Measurements from ENCODE around the gene GPC5. TPM values are rescaled to one million over a fixed set of nuclear protein-coding genes. Genes with fewer than 3 reads are reported as not detected.

Gene GPC5
- total RNA-seq, 1 experiment from 2014 or later = 0.26 TPM

DNA sequence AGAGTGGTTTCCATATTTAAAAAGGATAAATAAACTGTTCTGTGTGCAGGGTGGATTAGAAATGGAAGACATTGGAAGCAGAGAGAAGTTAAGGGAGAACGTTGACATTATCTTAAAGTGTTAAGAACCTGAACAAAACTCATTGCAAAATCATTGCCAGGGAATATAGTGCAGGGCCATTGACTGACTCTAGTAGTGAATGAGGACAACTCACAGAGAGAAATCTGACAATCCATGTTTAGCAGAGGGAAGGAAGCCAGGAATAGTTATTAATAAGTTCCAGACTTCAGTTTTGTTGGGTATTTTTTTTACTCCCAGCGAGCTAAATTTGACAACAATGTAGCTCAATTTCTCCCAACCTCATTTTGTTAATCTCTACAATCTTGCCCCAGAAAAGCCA is 1273.4 kb downstream of the GPC5 start:
- intact Hi-C loops (cut with micrococcal nuclease; ENCODE audit: unreplicated experiment) (no loop called here), in situ Hi-C loops (cut with HindIII; ENCODE audit: low pct_unique_long_range_greater_than_20kb, low sequenced_read_pairs) (no loop called here)
- no peaks in the 10 kb centered on the region for H3K27me3 ChIP-seq (ENCODE audit: control insufficient read depth, insufficient read depth, low read length)
- no peaks in the 10 kb centered on the region for H3K9me3 ChIP-seq (ENCODE audit: control insufficient read depth, insufficient read depth, low read depth, low read length)
- CTCF ChIA-PET = no interaction called here
- H3K27ac ChIP-seq (ENCODE audit: low read length) = no peak overlapping the region
- BruUV-seq (replicated peaks) = no TSS peak
- POLR2A ChIA-PET = no interaction called here
- no peak for DNase-seq (ENCODE audit: low read depth, low spot score)
- no peaks in the 10 kb centered on the region for H3K4me1 ChIP-seq (ENCODE audit: control insufficient read depth, insufficient read depth, low read length)
- H3K36me3 ChIP-seq (ENCODE audit: control insufficient read depth, insufficient read depth, low read length) = no peaks in the 10 kb centered on the region
- TF ChIP-seq SIN3A (IDR thresholded peaks at IDR 0.05; ENCODE audit: borderline replicate concordance, insufficient read depth, low read depth, low read length) = no peak
- TF ChIP-seq, protein P1, sequence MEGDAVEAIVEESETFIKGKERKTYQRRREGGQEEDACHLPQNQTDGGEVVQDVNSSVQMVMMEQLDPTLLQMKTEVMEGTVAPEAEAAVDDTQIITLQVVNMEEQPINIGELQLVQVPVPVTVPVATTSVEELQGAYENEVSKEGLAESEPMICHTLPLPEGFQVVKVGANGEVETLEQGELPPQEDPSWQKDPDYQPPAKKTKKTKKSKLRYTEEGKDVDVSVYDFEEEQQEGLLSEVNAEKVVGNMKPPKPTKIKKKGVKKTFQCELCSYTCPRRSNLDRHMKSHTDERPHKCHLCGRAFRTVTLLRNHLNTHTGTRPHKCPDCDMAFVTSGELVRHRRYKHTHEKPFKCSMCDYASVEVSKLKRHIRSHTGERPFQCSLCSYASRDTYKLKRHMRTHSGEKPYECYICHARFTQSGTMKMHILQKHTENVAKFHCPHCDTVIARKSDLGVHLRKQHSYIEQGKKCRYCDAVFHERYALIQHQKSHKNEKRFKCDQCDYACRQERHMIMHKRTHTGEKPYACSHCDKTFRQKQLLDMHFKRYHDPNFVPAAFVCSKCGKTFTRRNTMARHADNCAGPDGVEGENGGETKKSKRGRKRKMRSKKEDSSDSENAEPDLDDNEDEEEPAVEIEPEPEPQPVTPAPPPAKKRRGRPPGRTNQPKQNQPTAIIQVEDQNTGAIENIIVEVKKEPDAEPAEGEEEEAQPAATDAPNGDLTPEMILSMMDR (IDR thresholded peaks at IDR 0.05) = no peak
- no peak for TF ChIP-seq POLR2AphosphoS5 (IDR thresholded peaks at IDR 0.05; ENCODE audit: low read depth, low read length)
- TF ChIP-seq, protein P2, sequence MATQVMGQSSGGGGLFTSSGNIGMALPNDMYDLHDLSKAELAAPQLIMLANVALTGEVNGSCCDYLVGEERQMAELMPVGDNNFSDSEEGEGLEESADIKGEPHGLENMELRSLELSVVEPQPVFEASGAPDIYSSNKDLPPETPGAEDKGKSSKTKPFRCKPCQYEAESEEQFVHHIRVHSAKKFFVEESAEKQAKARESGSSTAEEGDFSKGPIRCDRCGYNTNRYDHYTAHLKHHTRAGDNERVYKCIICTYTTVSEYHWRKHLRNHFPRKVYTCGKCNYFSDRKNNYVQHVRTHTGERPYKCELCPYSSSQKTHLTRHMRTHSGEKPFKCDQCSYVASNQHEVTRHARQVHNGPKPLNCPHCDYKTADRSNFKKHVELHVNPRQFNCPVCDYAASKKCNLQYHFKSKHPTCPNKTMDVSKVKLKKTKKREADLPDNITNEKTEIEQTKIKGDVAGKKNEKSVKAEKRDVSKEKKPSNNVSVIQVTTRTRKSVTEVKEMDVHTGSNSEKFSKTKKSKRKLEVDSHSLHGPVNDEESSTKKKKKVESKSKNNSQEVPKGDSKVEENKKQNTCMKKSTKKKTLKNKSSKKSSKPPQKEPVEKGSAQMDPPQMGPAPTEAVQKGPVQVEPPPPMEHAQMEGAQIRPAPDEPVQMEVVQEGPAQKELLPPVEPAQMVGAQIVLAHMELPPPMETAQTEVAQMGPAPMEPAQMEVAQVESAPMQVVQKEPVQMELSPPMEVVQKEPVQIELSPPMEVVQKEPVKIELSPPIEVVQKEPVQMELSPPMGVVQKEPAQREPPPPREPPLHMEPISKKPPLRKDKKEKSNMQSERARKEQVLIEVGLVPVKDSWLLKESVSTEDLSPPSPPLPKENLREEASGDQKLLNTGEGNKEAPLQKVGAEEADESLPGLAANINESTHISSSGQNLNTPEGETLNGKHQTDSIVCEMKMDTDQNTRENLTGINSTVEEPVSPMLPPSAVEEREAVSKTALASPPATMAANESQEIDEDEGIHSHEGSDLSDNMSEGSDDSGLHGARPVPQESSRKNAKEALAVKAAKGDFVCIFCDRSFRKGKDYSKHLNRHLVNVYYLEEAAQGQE (IDR thresholded peaks at IDR 0.05; ENCODE audit: insufficient read depth in 1 of 2, low read depth in 2 of 2, low read length in 1 of 2) = no peak
- no peak for TF ChIP-seq TCF7L2 (IDR thresholded peaks at IDR 0.05; ENCODE audit: low read depth, low read length)
- ATAC-seq = no peak
- H3K4me3 ChIP-seq (ENCODE audit: low read depth in 2 of 2, low read length in 2 of 2) = no peak overlapping the region

DNA sequence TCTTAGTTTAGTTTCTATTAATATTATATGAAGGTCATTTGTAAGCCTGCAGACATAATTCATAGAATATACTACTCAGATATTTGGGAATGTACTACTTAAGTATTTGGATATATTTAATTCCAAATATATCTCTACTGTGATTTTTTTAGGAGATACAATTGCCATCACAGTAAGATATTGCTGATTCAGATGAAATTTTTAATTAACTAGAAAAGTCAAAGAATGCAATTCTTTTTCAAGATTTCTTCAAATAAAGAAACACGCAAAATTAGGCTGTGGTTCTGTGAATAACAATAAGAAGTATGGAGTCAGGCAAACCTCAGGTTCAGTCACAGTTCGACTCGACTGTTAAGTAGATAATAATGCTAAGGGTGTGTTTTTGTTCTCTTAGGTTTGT is 1277.8 kb downstream of the GPC5 start:
- ChIA-PET POLR2A (no interaction called here), CTCF (no interaction called here)
- DNase-seq (ENCODE audit: low read depth, low spot score) (no peak), ATAC-seq (no peak)
- H3K27me3 ChIP-seq (ENCODE audit: control insufficient read depth, insufficient read depth, low read length) = no peaks in the 10 kb centered on the region
- no peaks in the 10 kb centered on the region for H3K36me3 ChIP-seq (ENCODE audit: control insufficient read depth, insufficient read depth, low read length)
- TF ChIP-seq POLR2AphosphoS5 (IDR thresholded peaks at IDR 0.05; ENCODE audit: low read depth, low read length) (no peak), SIN3A (IDR thresholded peaks at IDR 0.05; ENCODE audit: borderline replicate concordance, insufficient read depth, low read depth, low read length) (no peak), TCF7L2 (IDR thresholded peaks at IDR 0.05; ENCODE audit: low read depth, low read length) (no peak)
- TF ChIP-seq, protein P1 (IDR thresholded peaks at IDR 0.05) = no peak
- TF ChIP-seq, protein P2 (IDR thresholded peaks at IDR 0.05; ENCODE audit: insufficient read depth in 1 of 2, low read depth in 2 of 2, low read length in 1 of 2) = no peak
- H3K4me3 ChIP-seq (ENCODE audit: low read depth in 2 of 2, low read length in 2 of 2) = no peak overlapping the region
- BruUV-seq (replicated peaks) = no TSS peak
- no peak overlapping the region for H3K27ac ChIP-seq (ENCODE audit: low read length)
- in situ Hi-C loops (cut with HindIII; ENCODE audit: low pct_unique_long_range_greater_than_20kb, low sequenced_read_pairs) (no loop called here), intact Hi-C loops (cut with micrococcal nuclease; ENCODE audit: unreplicated experiment) (no loop called here)
- no peaks in the 10 kb centered on the region for H3K4me1 ChIP-seq (ENCODE audit: control insufficient read depth, insufficient read depth, low read length)
- no peaks in the 10 kb centered on the region for H3K9me3 ChIP-seq (ENCODE audit: control insufficient read depth, insufficient read depth, low read depth, low read length)
